GM18498 (cell line): ENCODE data around the gene AKT2.
"Not testable (repeated sequence)": the region's sequence is repeated elsewhere in the genome, so short reads cannot be mapped to it uniquely, and the experiment has no call there.

Experiments used
- ATAC-seq: cut with Tn5 transposase; IDR thresholded peaks from one replicate; pipeline ENCODE4 v1.9.1; 2021; ENCODE audit warnings: mild to moderate bottlenecking, moderate library complexity; ENCODE audit not compliant: unreplicated experiment

Gene AKT2

DNA sequence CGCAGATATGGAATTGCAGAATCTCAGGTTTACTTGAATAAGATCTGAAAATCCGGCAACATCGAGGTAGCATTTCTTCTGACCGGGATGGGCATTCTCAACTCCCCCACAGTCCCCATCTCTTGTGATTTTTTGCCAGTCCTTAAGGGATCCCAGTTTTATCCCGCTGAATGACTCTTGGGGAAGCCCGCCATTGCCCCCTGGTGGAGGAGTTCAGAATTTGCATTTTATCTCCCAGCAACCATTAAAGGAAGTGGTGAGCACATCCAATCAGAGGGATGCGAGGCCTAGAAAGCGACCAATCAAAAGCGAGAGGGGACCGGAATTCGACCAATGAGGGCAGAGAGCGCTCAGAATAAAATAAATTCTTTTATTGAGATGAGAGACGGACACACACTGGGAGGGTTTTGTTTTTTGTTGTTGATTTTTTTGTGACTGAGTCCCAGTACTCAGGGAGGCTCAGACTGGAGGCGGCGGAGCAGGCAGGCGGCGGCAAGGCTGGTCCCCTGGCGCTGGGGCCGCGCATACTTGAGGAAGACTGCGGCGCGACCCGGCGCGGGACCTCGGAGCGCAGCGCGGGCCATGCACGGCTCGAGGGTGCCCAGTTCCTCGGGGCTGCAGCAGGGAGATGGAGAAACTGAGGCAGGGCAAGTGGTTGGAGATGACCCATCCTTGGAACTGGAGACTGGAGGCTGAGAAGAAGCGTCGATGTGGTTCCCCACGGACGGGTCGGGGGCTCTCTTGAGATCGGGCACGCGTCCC is 63.1 kb downstream of the AKT2 start:
- no peak for ATAC-seq

DNA sequence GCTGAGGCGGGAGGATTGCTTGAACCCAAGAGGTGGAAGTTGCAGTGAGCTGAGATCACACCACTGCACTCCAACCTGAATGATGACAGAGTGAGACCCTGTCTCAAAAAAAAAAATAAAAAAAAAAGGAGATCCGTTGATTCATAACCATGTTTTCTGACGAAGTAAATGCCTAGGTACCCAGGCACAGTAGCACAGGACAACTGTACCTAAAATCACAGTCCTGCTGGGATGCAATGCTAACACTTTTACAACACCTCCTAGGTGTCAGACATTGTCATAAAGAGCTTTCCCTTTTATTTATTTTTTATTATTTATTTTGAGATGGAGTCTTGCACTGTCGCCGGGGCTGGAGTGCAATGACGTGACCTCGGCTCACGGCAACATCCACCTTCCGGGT is 64.5 kb downstream of the AKT2 start:
- no peak for ATAC-seq

GRCh38 chr19:40219721-40220276 is 65.3 kb downstream of the AKT2 start:
- ATAC-seq = no peak

DNA sequence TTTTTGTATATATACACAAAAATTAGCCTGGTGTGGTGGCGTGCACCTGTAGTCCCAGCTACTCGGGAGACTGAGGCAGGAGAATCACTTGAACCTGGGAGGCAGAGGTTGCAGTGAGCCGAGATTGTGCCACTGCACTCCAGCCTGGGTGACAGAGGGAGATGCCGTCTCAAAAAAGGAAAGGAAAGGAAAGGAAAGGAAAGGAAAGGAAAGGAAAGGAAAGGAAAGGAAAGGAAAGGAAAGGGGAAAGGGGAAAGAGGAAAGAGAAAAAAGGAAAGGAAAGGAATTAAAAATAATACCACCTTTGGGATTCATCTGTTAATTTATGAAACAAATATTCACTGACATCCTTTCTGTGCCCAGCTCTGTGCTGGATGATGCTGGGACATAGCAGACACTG is 66.1 kb downstream of the AKT2 start:
- not testable (repeated sequence) for ATAC-seq

- no peak for ATAC-seq
Observed at GRCh38 chr19:40217934-40218890, 66.9 kb downstream of the AKT2 start, which contains the start of gene TTC9B. Gene TTC9B, minus strand, starts transcription at chr19:40218384. Its CDS starts 3 bp downstream, at chr19:40218381.

DNA sequence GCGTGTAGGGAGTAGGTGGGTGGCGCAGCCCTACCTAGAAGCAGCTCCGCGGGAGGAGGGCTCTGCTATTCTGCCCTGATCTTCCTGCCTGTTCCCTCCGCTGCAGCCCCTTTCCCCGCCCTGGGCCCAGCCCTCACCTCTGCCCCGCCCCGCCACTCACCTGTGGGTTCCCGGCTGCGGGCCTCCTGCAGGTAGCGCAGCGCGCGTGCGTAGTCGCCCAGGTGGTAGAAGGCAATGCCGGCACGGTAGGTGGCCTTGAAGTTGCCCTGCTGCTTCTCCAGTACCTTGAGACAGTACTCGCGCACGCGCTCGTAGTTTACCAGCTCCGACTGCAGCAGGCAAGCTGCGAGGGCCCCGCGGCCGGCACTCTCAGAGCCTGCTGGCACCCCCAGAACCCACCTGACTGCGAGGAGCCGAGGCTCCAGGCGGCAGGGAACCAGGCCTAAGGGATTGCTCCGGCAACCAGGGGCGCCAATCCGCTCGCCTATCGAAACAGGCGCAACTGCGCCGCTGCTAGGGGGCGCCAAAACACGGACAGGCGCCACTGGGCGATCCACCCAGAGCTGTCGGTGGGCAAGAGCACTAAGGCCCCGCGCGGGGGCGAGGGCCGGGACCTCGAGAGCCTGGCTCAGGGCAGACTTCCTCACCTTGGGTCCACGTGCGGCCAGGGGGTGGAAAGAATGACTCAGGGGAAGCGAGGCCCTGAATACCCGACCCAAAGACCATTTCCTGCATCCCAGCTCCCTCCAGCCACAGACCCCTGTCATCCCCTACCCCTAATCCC is 67.9 kb downstream of the AKT2 start:
- ATAC-seq = no peak

DNA sequence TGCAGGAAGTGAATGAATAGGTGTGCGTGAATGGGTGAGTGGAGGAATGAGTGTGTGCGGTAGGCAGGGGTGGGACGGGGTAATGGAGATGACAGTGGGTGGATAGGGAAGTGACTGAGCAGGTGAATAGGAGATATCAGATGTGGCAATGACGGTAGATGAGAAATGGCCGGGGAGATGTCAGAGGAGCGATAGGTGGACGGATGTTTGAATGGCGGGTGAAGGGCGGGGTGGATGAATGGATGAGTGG is 68.4 kb downstream of the AKT2 start:
- ATAC-seq = no peak

GRCh38 chr19:40216013-40216776 is 69.0 kb downstream of the AKT2 start:
- ATAC-seq = no peak

DNA sequence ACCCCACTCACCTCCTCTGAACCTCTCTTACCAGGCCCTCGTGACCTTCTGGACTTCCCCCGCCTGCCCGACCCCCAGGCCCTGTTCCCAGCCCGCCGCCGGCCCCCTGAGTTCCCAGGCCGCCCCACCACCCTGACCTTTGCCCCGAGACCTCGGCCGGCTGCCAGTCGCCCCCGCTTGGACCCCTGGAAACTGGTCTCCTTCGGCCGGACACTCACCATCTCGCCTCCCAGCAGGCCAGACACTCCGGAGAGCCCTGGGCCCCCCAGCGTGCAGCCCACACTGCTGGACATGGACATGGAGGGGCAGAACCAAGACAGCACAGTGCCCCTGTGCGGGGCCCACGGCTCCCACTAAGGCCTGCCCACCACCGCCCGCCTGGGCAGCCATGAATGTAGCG is 70.2 kb downstream of the AKT2 start:
- ATAC-seq = no peak

DNA sequence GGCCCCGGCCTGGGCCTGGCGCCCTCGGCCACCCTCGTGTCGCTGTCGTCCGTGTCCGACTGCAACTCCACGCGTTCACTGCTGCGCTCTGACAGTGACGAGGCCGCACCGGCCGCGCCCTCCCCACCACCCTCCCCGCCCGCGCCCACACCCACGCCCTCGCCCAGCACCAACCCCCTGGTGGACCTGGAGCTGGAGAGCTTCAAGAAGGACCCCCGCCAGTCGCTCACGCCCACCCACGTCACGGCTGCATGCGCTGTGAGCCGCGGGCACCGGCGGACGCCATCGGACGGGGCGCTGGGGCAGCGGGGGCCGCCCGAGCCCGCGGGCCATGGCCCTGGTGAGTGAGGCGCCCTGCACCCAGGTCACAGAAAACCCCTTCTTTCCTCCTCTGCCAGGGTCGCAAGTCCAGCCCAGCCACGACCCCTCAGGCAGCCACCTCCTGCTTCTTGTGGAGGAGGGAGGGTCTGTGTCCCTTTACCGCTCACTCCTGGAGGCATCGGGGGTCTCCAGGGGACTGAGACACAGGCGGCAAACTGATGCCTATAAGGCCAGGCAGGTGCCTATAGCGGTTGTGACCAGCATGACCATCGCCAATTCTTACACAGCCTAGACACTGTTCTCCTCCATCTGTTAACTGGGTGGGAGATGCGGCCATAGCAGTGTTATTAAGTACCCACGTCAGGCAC is 71.1 kb downstream of the AKT2 start:
- no peak for ATAC-seq

- ATAC-seq = no peak
Observed at GRCh38 chr19:40213251-40213829, 71.8 kb downstream of the AKT2 start.

DNA sequence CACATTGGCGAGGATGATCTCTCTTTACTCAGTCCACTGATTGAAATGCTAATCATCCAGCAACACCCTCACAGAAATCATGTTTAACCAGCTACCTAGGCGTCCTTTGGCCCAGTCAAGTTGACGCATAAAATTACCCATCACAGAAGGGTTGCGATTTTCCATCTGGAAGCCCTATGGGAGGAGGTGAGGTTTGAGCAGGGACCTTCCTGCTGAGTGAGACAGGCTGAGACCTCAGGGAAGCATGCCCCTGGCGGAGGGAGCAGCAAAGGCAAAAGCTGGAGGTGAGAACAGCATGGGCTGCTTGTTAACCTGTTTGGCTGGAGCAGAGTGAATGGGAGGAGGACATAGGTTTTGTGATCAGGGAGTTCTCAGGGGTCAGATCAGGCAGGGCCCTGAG is 74.3 kb downstream of the AKT2 start:
- ATAC-seq = no peak

- ATAC-seq = no peak
Observed at GRCh38 chr19:40208602-40209001, 76.5 kb downstream of the AKT2 start.

- no peak for ATAC-seq
Observed at GRCh38 chr19:40205760-40206159, 79.4 kb downstream of the AKT2 start.

DNA sequence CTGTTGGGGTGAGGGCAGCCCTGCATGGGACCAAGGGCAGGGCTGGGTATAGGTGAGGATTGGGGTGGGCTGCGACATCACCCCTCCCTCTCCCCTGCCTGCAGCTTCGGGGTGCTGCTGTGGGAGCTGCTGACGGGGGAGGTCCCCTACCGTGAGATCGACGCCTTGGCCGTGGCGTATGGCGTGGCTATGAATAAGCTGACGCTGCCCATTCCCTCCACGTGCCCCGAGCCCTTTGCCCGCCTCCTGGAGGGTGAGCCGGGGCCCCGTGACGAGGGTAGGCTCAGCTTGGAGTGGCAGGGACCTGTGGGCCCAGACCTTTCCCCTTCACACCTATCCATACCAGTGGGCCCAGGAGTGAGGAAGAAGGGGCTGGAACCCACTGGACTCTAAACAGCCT is 80.8 kb downstream of the AKT2 start:
- ATAC-seq = no peak

DNA sequence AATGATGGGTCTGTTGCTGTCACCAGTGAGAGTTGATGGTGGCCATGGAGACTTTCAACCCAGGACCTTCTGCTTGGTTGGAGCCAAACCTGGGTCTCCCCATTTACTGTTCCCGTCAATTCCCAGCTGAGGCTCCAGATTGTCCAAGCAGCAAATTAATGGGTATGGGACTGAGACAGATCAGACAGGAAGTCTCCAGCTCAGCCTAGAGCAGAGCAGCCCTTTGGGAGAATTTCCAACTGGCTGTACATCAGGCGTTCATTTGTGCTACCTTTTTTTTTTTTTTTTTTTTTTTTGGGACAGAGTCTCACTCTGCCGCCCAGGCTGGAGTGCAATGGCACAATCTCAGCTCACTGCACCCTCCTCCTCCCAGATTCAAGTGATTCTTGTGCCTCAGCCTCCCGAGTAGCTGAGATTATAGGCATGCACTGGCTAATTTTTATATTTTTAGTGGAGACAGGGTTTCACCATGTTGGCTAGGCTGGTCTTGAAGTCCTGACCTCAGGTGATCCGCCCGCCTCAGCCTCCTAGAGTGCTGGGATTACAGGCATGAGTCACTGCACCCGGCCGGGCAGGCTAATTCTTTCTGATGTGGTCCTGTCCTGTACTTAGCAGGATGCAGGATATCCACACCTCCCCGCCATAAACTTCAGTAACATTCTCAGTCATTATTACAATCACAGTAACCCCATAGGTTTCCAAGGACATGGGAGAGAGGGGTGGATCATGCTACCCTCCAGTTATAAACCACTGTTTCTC is 84.6 kb downstream of the AKT2 start:
- ATAC-seq = no peak

DNA sequence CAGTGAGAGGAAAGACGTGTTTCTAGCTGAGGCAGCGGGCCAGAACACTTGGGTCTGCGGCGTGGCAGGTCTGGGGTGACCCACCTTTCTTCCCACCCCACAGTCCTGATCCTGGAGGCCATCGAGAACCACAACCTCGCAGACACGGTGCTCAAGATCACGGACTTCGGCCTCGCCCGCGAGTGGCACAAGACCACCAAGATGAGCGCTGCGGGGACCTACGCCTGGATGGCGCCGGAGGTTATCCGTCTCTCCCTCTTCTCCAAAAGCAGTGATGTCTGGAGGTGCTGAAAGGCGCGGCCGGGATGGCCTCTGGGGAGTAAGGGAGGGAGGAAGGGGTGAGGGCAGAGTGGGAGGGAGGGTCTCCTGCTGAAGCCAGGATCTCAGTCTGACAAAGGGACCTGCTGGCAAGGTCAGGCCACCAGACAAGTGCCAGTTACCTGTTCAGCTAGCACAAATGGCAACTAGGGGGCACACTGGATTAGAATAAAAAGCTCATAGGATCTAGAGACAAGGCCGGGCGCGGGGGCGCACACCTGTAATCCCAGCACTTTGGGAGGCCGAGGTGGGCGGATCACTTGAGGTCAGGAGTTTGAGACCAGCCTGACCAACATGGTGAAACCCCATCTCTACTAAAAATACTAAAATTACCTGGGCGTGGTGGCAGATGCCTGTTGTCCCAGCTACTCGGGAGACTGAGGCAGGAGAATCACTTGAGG is 86.7 kb downstream of the AKT2 start:
- ATAC-seq = no peak

DNA sequence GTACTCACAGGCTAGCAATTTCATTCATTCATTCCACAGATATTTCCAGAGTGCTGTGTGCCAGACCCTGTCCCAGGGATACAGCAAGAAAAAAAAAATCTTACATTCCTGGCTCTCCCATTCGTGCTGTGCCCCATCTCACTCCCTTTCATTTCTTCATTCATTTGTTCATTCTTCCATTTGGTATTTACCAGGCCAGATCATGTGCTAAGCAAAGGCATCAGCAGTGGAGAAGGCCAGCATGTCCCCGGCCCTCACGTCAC is 91.6 kb downstream of the AKT2 start:
- no peak for ATAC-seq
